Loucy (cell line): ENCODE measurements around the gene PASK.

ENCODE experiments used
- H2AFZ ChIP-seq: fragments of 200-600 bp; sonication (generic); 2 replicates; pipeline ENCODE4 v1.6.0; 2016; ENCODE audit warnings: antibody characterized with exemption, mild to moderate bottlenecking, low read length, moderate library complexity
- H3F3A ChIP-seq: fragments of 200-600 bp; 2 replicates; pipeline ENCODE4 v1.6.0; 2016; ENCODE audit warnings: antibody characterized with exemption, low read depth, mild to moderate bottlenecking
- H3K27me3 ChIP-seq: fragments of 200-600 bp; sonication (generic); 2 replicates; pipeline ENCODE4 v1.6.1; 2014; ENCODE audit warnings: low read length, mild to moderate bottlenecking; ENCODE audit not compliant: insufficient read depth, poor library complexity, severe bottlenecking
- H3K36me3 ChIP-seq: fragments of 200-600 bp; sonication (generic); 2 replicates; pipeline ENCODE4 v1.6.1; 2016; ENCODE audit warnings: low read length; ENCODE audit not compliant: insufficient read depth
- H3K4me1 ChIP-seq: fragments of 200-600 bp; sonication (generic); 2 replicates; pipeline ENCODE4 v1.5.1; 2014; ENCODE audit warnings: low read length, mild to moderate bottlenecking; ENCODE audit not compliant: insufficient read depth, poor library complexity, severe bottlenecking
- H3K4me2 ChIP-seq: fragments of 200-600 bp; sonication (generic); 2 replicates; pipeline ENCODE4 v1.6.0; 2014; ENCODE audit warnings: antibody characterized with exemption, low read length, low read depth, mild to moderate bottlenecking; ENCODE audit not compliant: poor library complexity, severe bottlenecking
- H3K4me3 ChIP-seq: fragments of 200-600 bp; sonication (generic); 2 replicates; pipeline ENCODE4 v1.5.1; 2014; ENCODE audit warnings: low read length, mild to moderate bottlenecking, mixed read lengths; ENCODE audit not compliant: poor library complexity, severe bottlenecking
- H3K79me2 ChIP-seq: fragments of 200-600 bp; sonication (generic); 2 replicates; pipeline ENCODE4 v1.6.1; 2014; ENCODE audit warnings: low read length; ENCODE audit not compliant: insufficient read depth
- H3K9ac ChIP-seq: fragments of 200-600 bp; sonication (generic); 2 replicates; pipeline ENCODE4 v1.6.0; 2014; ENCODE audit warnings: mild to moderate bottlenecking, low read depth, low read length, moderate library complexity; ENCODE audit not compliant: poor library complexity, severe bottlenecking
- H3K9me2 ChIP-seq: fragments of 200-600 bp; sonication (generic); replicated peaks from 2 replicates; pipeline ENCODE4 v1.6.1; 2016; ENCODE audit warnings: low read depth, low read length, mixed read lengths
- H3K9me3 ChIP-seq: fragments of 200-600 bp; sonication (generic); 2 replicates; pipeline ENCODE4 v1.6.1; 2014; ENCODE audit warnings: mild to moderate bottlenecking, antibody characterized with exemption, low read length, low read depth; ENCODE audit not compliant: insufficient read depth
- H4K20me1 ChIP-seq: fragments of 200-600 bp; sonication (generic); 2 replicates; pipeline ENCODE4 v1.6.0; 2014; ENCODE audit warnings: antibody characterized with exemption, low read length, mild to moderate bottlenecking; ENCODE audit not compliant: insufficient read depth, poor library complexity, severe bottlenecking
- EZH2phosphoT487 ChIP-seq: fragments of 200-600 bp; IDR thresholded peaks from 2 replicates; pipeline ENCODE4 v1.6.1; 2018; ENCODE audit warnings: antibody characterized with exemption, mild to moderate bottlenecking, moderate library complexity, borderline replicate concordance
- TF ChIP-seq, protein P1 (sequence below): fragments of 200-600 bp; sonication (generic); conservative IDR thresholded peaks from 2 replicates; pipeline ENCODE4 v1.5.1; 2014; ENCODE audit warnings: mild to moderate bottlenecking, antibody characterized with exemption, low read length

Gene PASK

DNA sequence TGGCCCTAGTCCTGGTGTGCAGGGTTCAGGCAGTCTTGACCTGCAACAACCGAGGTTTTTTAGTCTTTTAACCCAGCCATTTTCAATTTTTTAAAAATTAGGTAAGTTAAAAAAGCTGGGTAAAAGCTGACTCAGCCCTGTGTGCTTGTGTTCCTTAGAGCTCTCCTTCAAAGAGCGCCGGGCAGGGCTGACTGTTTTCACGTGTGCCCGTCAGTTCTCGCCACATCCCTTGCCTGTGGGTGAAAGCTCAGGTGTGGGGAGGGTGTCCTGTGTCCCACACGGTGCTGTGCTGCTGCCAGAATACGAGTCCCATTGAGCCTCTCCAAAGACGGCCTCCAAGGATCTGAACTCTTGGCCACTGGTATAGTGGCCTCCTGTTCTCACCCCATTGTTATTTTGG is 33.9 kb upstream of the PASK start:
- no peaks in the 10 kb centered on the region for H3K9me2 ChIP-seq
- no peak overlapping the region for H3K4me2 ChIP-seq

DNA sequence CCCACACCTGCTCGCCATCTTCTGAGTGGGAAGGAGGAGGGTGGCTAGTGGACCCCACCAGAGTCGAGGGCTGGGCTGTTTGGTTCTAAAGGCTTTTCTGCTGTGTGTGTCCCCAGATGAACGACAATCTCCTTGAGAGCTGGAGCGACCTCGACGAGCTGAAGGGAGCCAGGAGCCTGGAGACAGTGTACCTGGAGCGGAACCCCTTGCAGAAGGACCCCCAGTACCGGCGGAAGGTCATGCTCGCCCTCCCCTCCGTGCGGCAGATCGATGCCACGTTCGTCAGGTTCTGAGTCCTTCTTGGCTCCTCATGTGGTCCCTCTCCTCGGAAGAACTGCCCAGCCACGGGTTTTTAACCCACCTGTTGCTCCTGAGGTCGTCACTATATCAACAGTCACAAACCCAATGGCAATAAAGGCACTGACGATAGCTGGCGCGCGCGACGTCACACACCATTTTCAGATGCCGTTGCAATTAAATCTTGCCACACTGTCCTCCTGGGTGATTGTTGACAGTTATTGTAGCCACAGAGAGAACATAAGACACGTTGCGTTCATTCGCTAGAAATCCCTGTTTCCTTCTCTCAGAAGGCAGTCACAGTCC is 33.4 kb upstream of the PASK start:
- TF ChIP-seq EZH2phosphoT487 = no peak
- TF ChIP-seq, protein P1, sequence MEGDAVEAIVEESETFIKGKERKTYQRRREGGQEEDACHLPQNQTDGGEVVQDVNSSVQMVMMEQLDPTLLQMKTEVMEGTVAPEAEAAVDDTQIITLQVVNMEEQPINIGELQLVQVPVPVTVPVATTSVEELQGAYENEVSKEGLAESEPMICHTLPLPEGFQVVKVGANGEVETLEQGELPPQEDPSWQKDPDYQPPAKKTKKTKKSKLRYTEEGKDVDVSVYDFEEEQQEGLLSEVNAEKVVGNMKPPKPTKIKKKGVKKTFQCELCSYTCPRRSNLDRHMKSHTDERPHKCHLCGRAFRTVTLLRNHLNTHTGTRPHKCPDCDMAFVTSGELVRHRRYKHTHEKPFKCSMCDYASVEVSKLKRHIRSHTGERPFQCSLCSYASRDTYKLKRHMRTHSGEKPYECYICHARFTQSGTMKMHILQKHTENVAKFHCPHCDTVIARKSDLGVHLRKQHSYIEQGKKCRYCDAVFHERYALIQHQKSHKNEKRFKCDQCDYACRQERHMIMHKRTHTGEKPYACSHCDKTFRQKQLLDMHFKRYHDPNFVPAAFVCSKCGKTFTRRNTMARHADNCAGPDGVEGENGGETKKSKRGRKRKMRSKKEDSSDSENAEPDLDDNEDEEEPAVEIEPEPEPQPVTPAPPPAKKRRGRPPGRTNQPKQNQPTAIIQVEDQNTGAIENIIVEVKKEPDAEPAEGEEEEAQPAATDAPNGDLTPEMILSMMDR = no peak
- no peak overlapping the region for H3K4me3 ChIP-seq
- no peak overlapping the region for H3K9ac ChIP-seq
- H3K4me2 ChIP-seq = no peak overlapping the region
- no peaks in the 10 kb centered on the region for H3K9me2 ChIP-seq
- H3K27me3 ChIP-seq = no peaks in the 10 kb centered on the region
- no peaks in the 10 kb centered on the region for H3F3A ChIP-seq
- H3K9me3 ChIP-seq = no peaks in the 10 kb centered on the region
- no peaks in the 10 kb centered on the region for H4K20me1 ChIP-seq
- no peaks in the 10 kb centered on the region for H3K4me1 ChIP-seq
- no peaks in the 10 kb centered on the region for H3K79me2 ChIP-seq
- H3K36me3 ChIP-seq = peaks cover 26% of the 10 kb centered on the region; the same call in 1 of the 2 replicates
- no peak overlapping the region for H2AFZ ChIP-seq

More for the DNA sequence above, 33.9 kb upstream of the PASK start:
- H3K79me2 ChIP-seq = no peaks in the 10 kb centered on the region
- no peaks in the 10 kb centered on the region for H3K4me1 ChIP-seq
- H2AFZ ChIP-seq = no peak overlapping the region
- no peaks in the 10 kb centered on the region for H4K20me1 ChIP-seq
- no peaks in the 10 kb centered on the region for H3F3A ChIP-seq
- no peaks in the 10 kb centered on the region for H3K27me3 ChIP-seq
- no peak overlapping the region for H3K4me3 ChIP-seq
- no peaks in the 10 kb centered on the region for H3K9me3 ChIP-seq
- no peak overlapping the region for H3K9ac ChIP-seq
- no peak for TF ChIP-seq EZH2phosphoT487
- TF ChIP-seq, protein P1 = no peak
- peaks cover 26% of the 10 kb centered on the region; the same call in 1 of the 2 replicates for H3K36me3 ChIP-seq

DNA sequence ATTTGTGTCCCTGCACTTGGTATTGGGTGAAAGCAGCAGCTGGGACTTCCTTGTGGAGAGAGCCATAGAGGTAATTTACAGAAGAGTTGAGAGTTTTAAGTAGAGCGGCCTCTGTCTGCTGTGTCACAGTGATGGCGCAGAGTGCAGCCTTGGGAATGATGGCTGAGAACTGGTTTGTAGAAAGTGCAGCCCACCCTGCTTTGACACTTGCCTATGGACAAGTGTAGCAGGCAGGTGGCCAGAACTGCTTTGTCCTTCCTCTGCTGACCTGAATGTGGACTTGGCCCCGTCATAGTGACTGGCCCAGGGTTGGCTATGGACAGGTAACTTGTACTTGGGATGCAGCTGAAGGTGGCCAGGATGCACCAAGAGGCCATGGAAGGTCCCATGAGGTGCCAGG is 32.9 kb upstream of the PASK start:
- Histone ChIP-seq H3K36me3 (peaks cover 26% of the 10 kb centered on the region; the same call in 1 of the 2 replicates), H3F3A (no peaks in the 10 kb centered on the region), H3K9me3 (no peaks in the 10 kb centered on the region), H4K20me1 (no peaks in the 10 kb centered on the region), H3K9ac (no peak overlapping the region), H3K4me1 (no peaks in the 10 kb centered on the region), H3K4me2 (no peak overlapping the region), H3K4me3 (no peak overlapping the region), H3K27me3 (no peaks in the 10 kb centered on the region), H2AFZ (no peak overlapping the region), H3K79me2 (no peaks in the 10 kb centered on the region), H3K9me2 (no peaks in the 10 kb centered on the region)
- no peak for TF ChIP-seq EZH2phosphoT487
- TF ChIP-seq, protein P1 = no peak
